OCI-LY7 (cell line): ENCODE measurements around the gene CBFA2T3.

Source experiments
- CTCF ChIP-seq: fragments of 200-600 bp; sonication (generic); conservative IDR thresholded peaks from 2 replicates; pipeline ENCODE4 v1.5.1; 2014; ENCODE audit warnings: mild to moderate bottlenecking, antibody characterized with exemption, low read length, moderate library complexity, mixed read lengths
- EZH2phosphoT487 ChIP-seq: fragments of 200-600 bp; sonication (generic); IDR thresholded peaks from 2 replicates; pipeline ENCODE4 v1.6.1; 2018; ENCODE audit warnings: low read depth, borderline replicate concordance, mild to moderate bottlenecking, mixed run types, antibody characterized with exemption, low read length, moderate library complexity, mixed read lengths

GRCh38 chr16:88973007-88973410, 4.0 kb downstream of the CBFA2T3 start:
- TF ChIP-seq CTCF (no peak), EZH2phosphoT487 (no peak)
